ENCODE results near the gene CNOT2. TPM values are rescaled to one million over a fixed set of nuclear protein-coding genes. Genes with fewer than 3 reads are reported as not detected.
A peak's percentile ranks its signal among the peaks of the same experiment; 100 is the strongest.

Gene CNOT2
- total RNA-seq, 2 donors from 2014 or later: 57.2 to 142 TPM

GRCh38 chr12:70360218-70360617 lies 117.0 kb downstream of the CNOT2 start:
- H3K36me3 ChIP-seq: no peaks in the 10 kb centered on the region
- no peak overlapping the region for H3K27ac ChIP-seq
- H3K27me3 ChIP-seq (replicated peaks; ENCODE audit: insufficient read depth): no peaks in the 10 kb centered on the region
- H3K4me1 ChIP-seq (replicated peaks): no peaks in the 10 kb centered on the region
- H3K4me3 ChIP-seq: no peak overlapping the region
- TF ChIP-seq POLR2A (IDR thresholded peaks at IDR 0.05): no peak
- no peak for TF ChIP-seq CTCF (IDR thresholded peaks at IDR 0.05)
- no peak for TF ChIP-seq POLR2AphosphoS5 (IDR thresholded peaks at IDR 0.05)
- intact Hi-C loops (cut with DNase I): no loop called here
- H3K9me3 ChIP-seq: no peaks in the 10 kb centered on the region
- DNase-seq (ENCODE audit: low spot score): no peak

- Histone ChIP-seq H3K27me3 (replicated peaks; ENCODE audit: insufficient read depth) (no peaks in the 10 kb centered on the region), H3K4me3 (no peak overlapping the region), H3K27ac (no peak overlapping the region), H3K9me3 (no peaks in the 10 kb centered on the region), H3K36me3 (no peaks in the 10 kb centered on the region), H3K4me1 (replicated peaks) (no peaks in the 10 kb centered on the region)
- intact Hi-C loops (cut with DNase I): no loop called here
- no peak for DNase-seq (ENCODE audit: low spot score)
- WGBS: 28% methylated on average over 16 of the region's 16 CpGs
- TF ChIP-seq POLR2AphosphoS5 (IDR thresholded peaks at IDR 0.05) (no peak), CTCF (IDR thresholded peaks at IDR 0.05) (no peak)
Observed at GRCh38 chr12:70364695-70365397, 121.6 kb downstream of the CNOT2 start.

- no peaks in the 10 kb centered on the region for H3K9me3 ChIP-seq
- H3K27ac ChIP-seq: no peak overlapping the region
- 3% methylated on average over 6 of the region's 6 CpGs for WGBS
- peak overlapping the region; percentile 54 to 79 for H3K4me3 ChIP-seq
- no peaks in the 10 kb centered on the region for H3K27me3 ChIP-seq (replicated peaks; ENCODE audit: insufficient read depth)
- H3K4me1 ChIP-seq (replicated peaks): no peaks in the 10 kb centered on the region
- intact Hi-C loops (cut with DNase I): no loop called here
- no peaks in the 10 kb centered on the region for H3K36me3 ChIP-seq
- no peak for DNase-seq (ENCODE audit: low spot score)
- TF ChIP-seq CTCF (IDR thresholded peaks at IDR 0.05) (no peak), POLR2AphosphoS5 (IDR thresholded peaks at IDR 0.05) (no peak), POLR2A (IDR thresholded peaks at IDR 0.05) (no peak)
Observed at GRCh38 chr12:70365398-70365647, 122.1 kb downstream of the CNOT2 start.

GRCh38 chr12:70365648-70366518 lies 122.7 kb downstream of the CNOT2 start, which contains the start of gene KCNMB4:
KCNMB4 (plus strand) TSS chr12:70366290; CDS start chr12:70366735, 445 bp downstream.
- DNase-seq (ENCODE audit: low spot score): peak; percentile 34
- under 1% methylated on average over 54 of the region's 88 CpGs for WGBS
- H3K36me3 ChIP-seq: no peaks in the 10 kb centered on the region
- no peaks in the 10 kb centered on the region for H3K9me3 ChIP-seq
- no peaks in the 10 kb centered on the region for H3K4me1 ChIP-seq (replicated peaks)
- intact Hi-C loops (cut with DNase I): no loop called here
- H3K27me3 ChIP-seq (replicated peaks; ENCODE audit: insufficient read depth): no peaks in the 10 kb centered on the region
- peak within 1 kb of the TSS; percentile 54 to 79 for H3K4me3 ChIP-seq
- peak within 1 kb of the TSS in 1 of 2 donors; percentile 4 for H3K27ac ChIP-seq
- TF ChIP-seq POLR2AphosphoS5 (IDR thresholded peaks at IDR 0.05) (no peak), CTCF (IDR thresholded peaks at IDR 0.05) (no peak), POLR2A (IDR thresholded peaks at IDR 0.05) (no peak)
